ENCODE data around the gene PLOD3. TPM values are rescaled to one million over a fixed set of nuclear protein-coding genes. Genes with fewer than 3 reads are reported as not detected.

PLOD3 gene
- total and polyA plus RNA-seq, 2 donors from 2014 or later = 53.5 to 78.8 TPM

DNA sequence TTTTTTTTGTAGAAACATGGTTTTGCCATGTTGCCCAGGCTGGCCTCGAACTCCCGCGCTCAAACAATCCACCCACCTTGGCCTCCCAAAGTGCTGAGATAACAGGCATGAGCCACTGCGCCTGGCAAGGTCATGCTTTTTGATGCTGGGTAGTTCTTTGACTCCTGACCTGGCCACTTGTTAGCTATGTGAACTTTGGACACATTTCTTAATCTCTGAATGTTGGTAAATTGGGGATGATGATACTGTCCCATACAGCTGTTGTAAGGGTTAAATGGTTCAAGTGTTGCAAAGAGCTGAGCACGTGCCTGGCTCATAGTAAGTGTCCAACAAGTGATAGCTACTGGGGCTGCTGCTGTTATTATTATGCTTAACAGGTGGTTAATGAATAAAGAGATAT, 2.9 kb upstream of the PLOD3 start:
- H3K4me1 ChIP-seq (ENCODE audit: control insufficient read depth in 2 of 3, insufficient read depth in 2 of 3, low read depth in 1 of 3, low read length in 3 of 3) = peaks cover 0 to 23% (median 6%) of the 10 kb centered on the region in 3 donors
- H3K27ac ChIP-seq (ENCODE audit: low read depth in 2 of 2, low read length in 2 of 2) = no peak overlapping the region
- DNase-seq = no peak
- peaks cover 0 to 15% (median 2%) of the 10 kb centered on the region in 3 donors for H3K36me3 ChIP-seq (ENCODE audit: control insufficient read depth in 2 of 3, insufficient read depth in 3 of 3, low read length in 3 of 3)
- FAIRE-seq = no peak
- no peak overlapping the region for H3K9ac ChIP-seq (ENCODE audit: low read length in 3 of 3)
- H3K4me3 ChIP-seq (ENCODE audit: low read length in 3 of 3) = no peak overlapping the region
- no peak for TF ChIP-seq CTCF (IDR thresholded peaks at IDR 0.05; ENCODE audit: borderline replicate concordance, extremely low read depth, insufficient read depth)
- H3K27me3 ChIP-seq (ENCODE audit: control insufficient read depth, insufficient read depth, low read length) = no peaks in the 10 kb centered on the region
- H3K9me3 ChIP-seq (ENCODE audit: control insufficient read depth in 2 of 3, insufficient read depth in 1 of 3, low read length in 3 of 3) = no peaks in the 10 kb centered on the region
- intact Hi-C loops (cut with DNase I) = no loop called here

DNA sequence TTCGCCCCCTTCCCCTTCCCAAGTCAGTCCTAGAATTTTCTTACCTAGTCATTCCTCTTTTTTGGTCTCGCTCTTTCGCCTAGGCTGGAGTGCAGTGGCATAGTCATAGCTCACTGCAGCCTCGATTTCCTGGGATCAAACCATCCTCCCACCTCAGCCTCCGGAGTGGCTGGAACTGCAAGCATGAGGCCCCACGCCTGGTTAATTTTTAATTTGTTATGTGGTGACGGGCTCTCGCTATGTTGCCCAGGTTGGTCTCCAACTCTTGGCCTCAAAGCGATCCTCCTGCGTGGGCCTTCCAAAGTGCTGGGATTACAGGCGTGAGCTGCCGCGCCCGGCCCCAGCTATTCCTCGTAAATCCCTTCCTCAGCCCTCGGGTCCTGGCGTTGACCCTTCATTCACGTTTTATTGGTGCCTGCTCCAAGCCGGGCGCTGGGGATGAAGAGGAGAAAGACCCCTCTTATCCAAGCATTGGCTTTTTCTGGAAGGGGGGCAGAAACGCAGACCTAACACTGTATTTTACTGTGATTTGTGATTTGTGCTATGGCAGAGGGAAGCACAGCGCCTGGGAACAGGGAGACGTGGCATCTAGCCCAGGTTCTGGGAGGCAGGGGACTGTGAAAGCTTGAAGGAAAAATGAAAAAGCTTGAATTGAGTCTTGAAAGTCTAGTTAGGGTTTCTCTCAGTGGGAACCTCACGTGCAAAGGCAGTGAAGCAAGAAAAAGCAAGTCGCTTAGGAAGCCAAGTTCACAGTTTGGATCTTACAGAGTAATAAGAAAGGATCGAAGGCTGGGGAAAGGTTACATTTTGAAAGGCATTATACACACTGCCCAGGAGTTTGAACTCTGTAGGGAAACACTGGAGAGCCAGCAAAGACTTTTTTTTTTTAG, 1.1 kb upstream of the PLOD3 start:
- Histone ChIP-seq H3K36me3 (ENCODE audit: control insufficient read depth in 2 of 3, insufficient read depth in 3 of 3, low read length in 3 of 3) (peaks cover 0 to 3% (median 0%) of the 10 kb centered on the region in 3 donors), H3K4me1 (ENCODE audit: control insufficient read depth in 2 of 3, insufficient read depth in 2 of 3, low read depth in 1 of 3, low read length in 3 of 3) (peaks cover 0 to 23% (median 6%) of the 10 kb centered on the region in 3 donors), H3K9me3 (ENCODE audit: control insufficient read depth in 2 of 3, insufficient read depth in 1 of 3, low read length in 3 of 3) (no peaks in the 10 kb centered on the region), H3K4me3 (ENCODE audit: low read length in 3 of 3) (peak overlapping the region; percentile 84 to 98 (median 98)), H3K27me3 (ENCODE audit: control insufficient read depth, insufficient read depth, low read length) (no peaks in the 10 kb centered on the region), H3K9ac (ENCODE audit: low read length in 3 of 3) (peak overlapping the region; percentile 71 to 82 (median 72)), H3K27ac (ENCODE audit: low read depth in 2 of 2, low read length in 2 of 2) (peak overlapping the region; percentile 65 to 99)
- intact Hi-C loops (cut with DNase I) = no loop called here
- TF ChIP-seq CTCF (IDR thresholded peaks at IDR 0.05; ENCODE audit: borderline replicate concordance, extremely low read depth, insufficient read depth) = no peak
- DNase-seq (peak in 2 of 5 donors; percentile 35 to 44), FAIRE-seq (no peak)

GRCh38 chr7:101216860-101217387, 457 bp downstream of the PLOD3 start:
- DNase-seq (peak in 3 of 5 donors; percentile 28 to 74 (median 46)), FAIRE-seq (no peak)
- Histone ChIP-seq H3K4me3 (ENCODE audit: low read length in 3 of 3) (peak overlapping the region; percentile 34 to 98 (median 98)), H3K27me3 (ENCODE audit: control insufficient read depth, insufficient read depth, low read length) (no peaks in the 10 kb centered on the region), H3K9ac (ENCODE audit: low read length in 3 of 3) (peak overlapping the region; percentile 13 to 80 (median 58)), H3K4me1 (ENCODE audit: control insufficient read depth in 2 of 3, insufficient read depth in 2 of 3, low read depth in 1 of 3, low read length in 3 of 3) (peaks cover 0 to 23% (median 6%) of the 10 kb centered on the region in 3 donors), H3K9me3 (ENCODE audit: control insufficient read depth in 2 of 3, insufficient read depth in 1 of 3, low read length in 3 of 3) (no peaks in the 10 kb centered on the region), H3K27ac (ENCODE audit: low read depth in 2 of 2, low read length in 2 of 2) (peak overlapping the region; percentile 97 to 99), H3K36me3 (ENCODE audit: control insufficient read depth in 2 of 3, insufficient read depth in 3 of 3, low read length in 3 of 3) (peaks cover 0 to 1% (median 0%) of the 10 kb centered on the region in 3 donors)
- intact Hi-C loops (cut with DNase I) = no loop called here
- no peak for TF ChIP-seq CTCF (IDR thresholded peaks at IDR 0.05; ENCODE audit: borderline replicate concordance, extremely low read depth, insufficient read depth)
